A549 (cell line): ENCODE data around the gene BCL11B. TPM values are rescaled to one million over a fixed set of nuclear protein-coding genes. Genes with fewer than 3 reads are reported as not detected.

Experiments used
- ATAC-seq, 2 experiments: fragments of 200-7000 bp in 1 of 2; fragments of >200 bp in 1 of 2; cut with Nextera tagmentation in 1 of 2; cut with Tn5 transposase in 1 of 2; 3 replicates each; pipeline versions ENCODE4 v1.8.0 to v1.9.1; 2018 to 2020; ENCODE audit warnings: mild to moderate bottlenecking in 1 of 2, moderate library complexity in 1 of 2
- CTCF ChIA-PET: fragments of 300-600 bp; sonication (Branson Sonifier 250); formaldehyde crosslinking; extraction: SDS; loops from one replicate; lab custom pipeline; 2021; ENCODE audit warnings: antibody characterized with exemption, inconsistent platforms; lab: Yijun Ruan, JAX
- POLR2A ChIA-PET: fragments of 350-600 bp; formaldehyde crosslinking; extraction: SDS; loops from one replicate; lab custom pipeline; 2021; ENCODE audit warnings: antibody characterized with exemption, inconsistent platforms; lab: Yijun Ruan, JAX
- DNase-seq, 2 experiments: peaks; one replicate each; pipeline versions ENCODE4 v3.0.0 to v3.0.0-alpha.2; 2011 to 2016; ENCODE audit warnings: low read depth in 1 of 2, low spot score in 1 of 2
- FAIRE-seq: peaks from 2 replicates; lab custom pipeline; 2011; peaks lifted over from hg19 to GRCh38; lab: Jason Lieb, UNC
- H3K27ac ChIP-seq, 2 experiments: fragments of >200 bp; sonication (Bioruptor Twin); formaldehyde crosslinking; 3 replicates each; pipeline ENCODE4 v1.5.1; 2016 to 2017
- H3K4me1 ChIP-seq: fragments of >200 bp; sonication (Bioruptor Twin); formaldehyde crosslinking; 3 replicates; pipeline ENCODE4 v1.6.1; 2016
- H3K4me2 ChIP-seq: fragments of >200 bp; sonication (Bioruptor Twin); formaldehyde crosslinking; 3 replicates; pipeline ENCODE4 v1.6.1; 2016
- H3K4me3 ChIP-seq: fragments of >200 bp; sonication (Bioruptor Twin); formaldehyde crosslinking; 3 replicates; pipeline ENCODE4 v1.5.1; 2016
- H3K9me3 ChIP-seq: fragments of >200 bp; sonication (Bioruptor Twin); formaldehyde crosslinking; 3 replicates; pipeline ENCODE4 v1.6.1; 2016
- CEBPB ChIP-seq, 2 experiments: fragments of >200 bp in 1 of 2; sonication (Bioruptor Twin) in 1 of 2; formaldehyde crosslinking in 1 of 2; IDR thresholded peaks; 2 replicates each; pipeline ENCODE4 v1.6.1; 2012 to 2016
- ESRRA ChIP-seq: fragments of 150-350 bp; IDR thresholded peaks from 2 replicates; pipeline ENCODE4 v1.6.1; 2014; ENCODE audit warnings: mild to moderate bottlenecking, low read length, borderline replicate concordance
- FOXS1 ChIP-seq: fragments of 250-450 bp; sonication (Bioruptor Pico); IDR thresholded peaks from 2 replicates; pipeline ENCODE4 v1.5.0; 2020; ENCODE audit warnings: mild to moderate bottlenecking, moderate library complexity
- GATA3 ChIP-seq: IDR thresholded peaks from 2 replicates; pipeline ENCODE4 v1.6.1; 2012; ENCODE audit warnings: borderline replicate concordance
- HDAC2 ChIP-seq: fragments of 200-600 bp; sonication (generic); IDR thresholded peaks from 2 replicates; pipeline ENCODE4 v1.6.1; 2016
- HOXB13 ChIP-seq: fragments of 250-450 bp; sonication (Bioruptor Pico); IDR thresholded peaks from 2 replicates; pipeline ENCODE4 v1.5.0; 2020; ENCODE audit warnings: low read depth, mild to moderate bottlenecking, moderate library complexity
- JUN ChIP-seq, 2 experiments: fragments of >200 bp; sonication (Bioruptor Twin); formaldehyde crosslinking; IDR thresholded peaks; 2 replicates in 1 of 2; 3 replicates in 1 of 2; pipeline ENCODE4 v1.6.1; 2016 to 2017
- KDM1A ChIP-seq: fragments of 200-600 bp; sonication (generic); IDR thresholded peaks from 2 replicates; pipeline ENCODE4 v1.6.1; 2016; ENCODE audit warnings: low read depth, mild to moderate bottlenecking
- MAFK ChIP-seq: fragments of 450-650 bp; IDR thresholded peaks from 2 replicates; pipeline ENCODE4 v1.6.1; 2014; ENCODE audit not compliant: partially characterized antibody
- POLR2A ChIP-seq: IDR thresholded peaks from 2 replicates; pipeline ENCODE4 v1.6.1; 2012; ENCODE audit warnings: mild to moderate bottlenecking, low read length
- RAD21 ChIP-seq, 2 experiments: fragments of >200 bp in 1 of 2; sonication (Bioruptor Twin) in 1 of 2; formaldehyde crosslinking in 1 of 2; IDR thresholded peaks in 1 of 2; conservative IDR thresholded peaks in 1 of 2; 2 replicates in 1 of 2; 3 replicates in 1 of 2; pipeline ENCODE4 v1.6.1; 2012 to 2018; ENCODE audit warnings: inconsistent platforms in 1 of 2
- SMC3 ChIP-seq: fragments of >200 bp; sonication (Bioruptor Twin); formaldehyde crosslinking; IDR thresholded peaks from 3 replicates; pipeline ENCODE4 v1.6.1; 2018; ENCODE audit warnings: inconsistent platforms
- TFCP2L1 ChIP-seq: fragments of 250-450 bp; sonication (Bioruptor Pico); IDR thresholded peaks from 2 replicates; pipeline ENCODE4 v1.5.0; 2021; ENCODE audit warnings: mild to moderate bottlenecking
- ZFP36 ChIP-seq: fragments of 450-650 bp; IDR thresholded peaks from 2 replicates; pipeline ENCODE4 v1.6.1; 2014; ENCODE audit warnings: borderline replicate concordance; ENCODE audit not compliant: partially characterized antibody
- ZSCAN20 ChIP-seq: fragments of 250-450 bp; sonication (Bioruptor Pico); IDR thresholded peaks from 2 replicates; pipeline ENCODE4 v1.8.0; 2022; ENCODE audit warnings: mild to moderate bottlenecking, moderate library complexity
- WGBS: methylation state at CpG from one replicate; pipeline ENCODE4 v1.1.6; 2017; ENCODE audit errors: missing lambda C conversion rate; 5-methylcytosine and 5-hydroxymethylcytosine counted together
- polyA plus RNA-seq, 4 experiments: library from polyadenylated mRNA; depleted of rRNA in 3 of 4; stranded (reverse); fragments of >200 nt; fragmentation: RNase III in 1 of 4; extraction: RNeasy Plus Mini Kit Qiagen cat#74134 plus additional on column Dnase treatment in 1 of 4; gene quantifications; 2 replicates in 3 of 4; 3 replicates in 1 of 4; pipeline ENCODE4 v1.2.3, GENCODE V29; 2011 to 2017
- TF ChIP-seq, protein P1 (sequence below): IDR thresholded peaks from 2 replicates; pipeline ENCODE4 v1.6.1; 2012
- TF ChIP-seq, protein P2 (sequence below): IDR thresholded peaks from 2 replicates; pipeline ENCODE4 v1.6.1; 2012; ENCODE audit warnings: low read depth, borderline replicate concordance
- TF ChIP-seq, protein P3 (sequence below): IDR thresholded peaks from 2 replicates; pipeline ENCODE4 v1.6.1; 2012
- TF ChIP-seq, protein P4 (sequence below): fragments of >200 bp; sonication (Bioruptor Twin); formaldehyde crosslinking; IDR thresholded peaks from 3 replicates; pipeline ENCODE4 v1.5.1; 2016
- TF ChIP-seq, protein P5 (sequence below): fragments of 200-600 bp; sonication (generic); IDR thresholded peaks from 2 replicates; pipeline ENCODE4 v1.6.1; 2016; ENCODE audit warnings: antibody characterized with exemption, mild to moderate bottlenecking, moderate library complexity

Gene BCL11B
- polyA plus RNA-seq, 2 of the 4 experiments (the other 2 are of a cell fraction): 0.43 to 0.49 TPM

DNA sequence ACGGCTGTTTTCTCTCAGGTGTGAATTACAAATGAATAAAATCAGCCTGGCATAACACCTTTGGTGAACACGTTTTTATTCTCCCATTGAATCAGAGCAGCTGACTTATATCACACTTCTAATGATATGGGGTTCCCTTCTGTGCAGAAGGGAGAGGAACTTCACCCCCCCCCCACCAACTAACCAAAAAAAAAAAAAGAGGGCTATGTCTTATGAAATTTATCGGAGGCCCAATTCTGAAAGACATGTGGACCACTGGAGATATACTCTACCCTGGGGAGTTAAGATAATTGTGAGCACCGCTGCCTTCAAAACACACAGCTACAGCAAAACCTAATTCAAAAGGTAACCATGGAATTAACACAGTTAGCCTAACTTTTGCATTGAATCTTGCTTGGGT lies 4.6 kb downstream of the BCL11B start:
- TF ChIP-seq ESRRA (no peak), JUN (IDR thresholded peaks at IDR 0.05) (no peak), ZSCAN20 (CRISPR knock-in tag) (no peak)
- TF ChIP-seq, protein P1, sequence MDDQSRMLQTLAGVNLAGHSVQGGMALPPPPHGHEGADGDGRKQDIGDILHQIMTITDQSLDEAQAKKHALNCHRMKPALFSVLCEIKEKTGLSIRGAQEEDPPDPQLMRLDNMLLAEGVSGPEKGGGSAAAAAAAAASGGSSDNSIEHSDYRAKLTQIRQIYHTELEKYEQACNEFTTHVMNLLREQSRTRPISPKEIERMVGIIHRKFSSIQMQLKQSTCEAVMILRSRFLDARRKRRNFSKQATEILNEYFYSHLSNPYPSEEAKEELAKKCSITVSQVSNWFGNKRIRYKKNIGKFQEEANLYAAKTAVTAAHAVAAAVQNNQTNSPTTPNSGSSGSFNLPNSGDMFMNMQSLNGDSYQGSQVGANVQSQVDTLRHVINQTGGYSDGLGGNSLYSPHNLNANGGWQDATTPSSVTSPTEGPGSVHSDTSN: no peak
- H3K4me2 ChIP-seq: no peak overlapping the region
- H3K27ac ChIP-seq: no peak overlapping the region
- FAIRE-seq (no peak), DNase-seq (no peak), ATAC-seq (no peak)
- no peaks in the 10 kb centered on the region for H3K9me3 ChIP-seq
- ChIA-PET POLR2A (no interaction called here), CTCF (interaction anchor here (0.7 to 3.1 kb wide), 18 partner anchors 9 to 1633 kb away, joined by 3 to 28 read pairs (median 5); no protein-coding TSS in a partner anchor)
- 43% methylated on average over 4 of the region's 4 CpGs for WGBS
- peaks cover 4% of the 10 kb centered on the region for H3K4me1 ChIP-seq
- H3K4me3 ChIP-seq: no peak overlapping the region

DNA sequence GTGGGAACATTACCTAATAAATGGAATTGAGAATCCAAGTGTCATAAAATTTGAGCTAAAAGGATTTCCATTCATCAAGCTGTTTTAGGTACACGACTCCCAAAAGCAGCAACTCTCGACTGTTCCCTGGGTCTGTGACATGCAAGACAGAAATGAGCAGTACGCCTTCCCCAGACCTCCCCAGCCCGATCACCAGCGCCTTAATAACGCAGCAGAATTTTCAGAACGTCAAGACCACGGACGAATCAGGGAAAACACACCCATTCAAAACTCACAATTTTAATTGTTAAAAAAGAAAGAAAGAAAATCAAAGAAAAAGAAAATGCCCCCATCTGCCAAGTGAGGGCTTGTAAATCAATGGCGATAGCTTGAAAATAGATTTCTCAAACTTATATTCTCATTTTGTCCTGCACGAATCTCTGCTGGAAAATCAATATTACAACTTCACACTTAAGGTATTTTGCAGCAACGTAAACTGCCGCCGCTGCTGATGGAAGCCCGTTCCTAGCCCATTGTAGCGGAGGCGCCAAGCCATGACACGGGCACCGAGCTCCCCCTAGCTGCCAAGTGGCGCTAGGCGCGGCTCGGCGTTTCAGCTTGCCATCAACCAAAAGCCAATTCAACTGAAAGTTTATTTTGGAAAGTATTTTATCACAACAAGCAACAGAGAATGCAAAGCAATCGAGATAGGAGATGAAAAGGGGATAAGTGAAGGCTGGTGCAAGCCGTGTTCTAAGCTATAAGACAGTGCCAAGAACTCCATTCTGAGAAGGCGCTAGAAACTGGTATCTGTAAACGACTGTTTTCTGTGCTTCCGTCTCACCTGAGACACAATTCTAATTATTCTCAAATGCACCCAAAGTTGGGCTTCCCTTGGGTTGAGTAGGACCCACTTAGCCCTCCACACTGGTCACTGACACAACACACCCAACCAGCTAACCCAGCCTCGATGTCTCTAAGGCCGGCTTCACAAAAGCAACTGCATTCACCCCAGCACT lies 5.5 kb downstream of the BCL11B start:
- CTCF ChIA-PET: interaction anchor here (0.5 to 3.1 kb wide), 37 partner anchors 8 to 1632 kb away, joined by 3 to 28 read pairs (median 4); no protein-coding TSS in a partner anchor
- WGBS: 24% methylated on average over 31 of the region's 31 CpGs
- H3K4me3 ChIP-seq: peak overlapping the region; percentile 26; the same call in 2 of the 3 replicates
- DNase-seq: peak; percentile 65 to 71
- POLR2A ChIA-PET: no interaction called here
- 0 out of 3 replicates have a peak, but pooled peaks cover 3% of the 10 kb centered on the region for H3K4me1 ChIP-seq
- TF ChIP-seq ZFP36: no peak
- peak; percentile 93 for TF ChIP-seq SMC3
- TF ChIP-seq MAFK: no peak
- TF ChIP-seq KDM1A: no peak
- TF ChIP-seq TFCP2L1 (CRISPR knock-in tag): no peak
- no peak for TF ChIP-seq HDAC2
- TF ChIP-seq GATA3: no peak
- TF ChIP-seq FOXS1 (CRISPR knock-in tag): no peak
- TF ChIP-seq, protein P2, sequence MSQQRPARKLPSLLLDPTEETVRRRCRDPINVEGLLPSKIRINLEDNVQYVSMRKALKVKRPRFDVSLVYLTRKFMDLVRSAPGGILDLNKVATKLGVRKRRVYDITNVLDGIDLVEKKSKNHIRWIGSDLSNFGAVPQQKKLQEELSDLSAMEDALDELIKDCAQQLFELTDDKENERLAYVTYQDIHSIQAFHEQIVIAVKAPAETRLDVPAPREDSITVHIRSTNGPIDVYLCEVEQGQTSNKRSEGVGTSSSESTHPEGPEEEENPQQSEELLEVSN: no peak
- TF ChIP-seq, protein P3, sequence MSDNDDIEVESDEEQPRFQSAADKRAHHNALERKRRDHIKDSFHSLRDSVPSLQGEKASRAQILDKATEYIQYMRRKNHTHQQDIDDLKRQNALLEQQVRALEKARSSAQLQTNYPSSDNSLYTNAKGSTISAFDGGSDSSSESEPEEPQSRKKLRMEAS: peak; percentile 19; the same call in 1 of the 2 replicates
- TF ChIP-seq HOXB13 (CRISPR knock-in tag): no peak
- TF ChIP-seq POLR2A: no peak
- peak; percentile 98 for TF ChIP-seq RAD21 (conservative IDR thresholded peaks at IDR 0.05 in 1 of 2, IDR thresholded peaks at IDR 0.05 in 1 of 2)
- TF ChIP-seq, protein P4, sequence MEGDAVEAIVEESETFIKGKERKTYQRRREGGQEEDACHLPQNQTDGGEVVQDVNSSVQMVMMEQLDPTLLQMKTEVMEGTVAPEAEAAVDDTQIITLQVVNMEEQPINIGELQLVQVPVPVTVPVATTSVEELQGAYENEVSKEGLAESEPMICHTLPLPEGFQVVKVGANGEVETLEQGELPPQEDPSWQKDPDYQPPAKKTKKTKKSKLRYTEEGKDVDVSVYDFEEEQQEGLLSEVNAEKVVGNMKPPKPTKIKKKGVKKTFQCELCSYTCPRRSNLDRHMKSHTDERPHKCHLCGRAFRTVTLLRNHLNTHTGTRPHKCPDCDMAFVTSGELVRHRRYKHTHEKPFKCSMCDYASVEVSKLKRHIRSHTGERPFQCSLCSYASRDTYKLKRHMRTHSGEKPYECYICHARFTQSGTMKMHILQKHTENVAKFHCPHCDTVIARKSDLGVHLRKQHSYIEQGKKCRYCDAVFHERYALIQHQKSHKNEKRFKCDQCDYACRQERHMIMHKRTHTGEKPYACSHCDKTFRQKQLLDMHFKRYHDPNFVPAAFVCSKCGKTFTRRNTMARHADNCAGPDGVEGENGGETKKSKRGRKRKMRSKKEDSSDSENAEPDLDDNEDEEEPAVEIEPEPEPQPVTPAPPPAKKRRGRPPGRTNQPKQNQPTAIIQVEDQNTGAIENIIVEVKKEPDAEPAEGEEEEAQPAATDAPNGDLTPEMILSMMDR: peak; percentile 93
- TF ChIP-seq, protein P5, sequence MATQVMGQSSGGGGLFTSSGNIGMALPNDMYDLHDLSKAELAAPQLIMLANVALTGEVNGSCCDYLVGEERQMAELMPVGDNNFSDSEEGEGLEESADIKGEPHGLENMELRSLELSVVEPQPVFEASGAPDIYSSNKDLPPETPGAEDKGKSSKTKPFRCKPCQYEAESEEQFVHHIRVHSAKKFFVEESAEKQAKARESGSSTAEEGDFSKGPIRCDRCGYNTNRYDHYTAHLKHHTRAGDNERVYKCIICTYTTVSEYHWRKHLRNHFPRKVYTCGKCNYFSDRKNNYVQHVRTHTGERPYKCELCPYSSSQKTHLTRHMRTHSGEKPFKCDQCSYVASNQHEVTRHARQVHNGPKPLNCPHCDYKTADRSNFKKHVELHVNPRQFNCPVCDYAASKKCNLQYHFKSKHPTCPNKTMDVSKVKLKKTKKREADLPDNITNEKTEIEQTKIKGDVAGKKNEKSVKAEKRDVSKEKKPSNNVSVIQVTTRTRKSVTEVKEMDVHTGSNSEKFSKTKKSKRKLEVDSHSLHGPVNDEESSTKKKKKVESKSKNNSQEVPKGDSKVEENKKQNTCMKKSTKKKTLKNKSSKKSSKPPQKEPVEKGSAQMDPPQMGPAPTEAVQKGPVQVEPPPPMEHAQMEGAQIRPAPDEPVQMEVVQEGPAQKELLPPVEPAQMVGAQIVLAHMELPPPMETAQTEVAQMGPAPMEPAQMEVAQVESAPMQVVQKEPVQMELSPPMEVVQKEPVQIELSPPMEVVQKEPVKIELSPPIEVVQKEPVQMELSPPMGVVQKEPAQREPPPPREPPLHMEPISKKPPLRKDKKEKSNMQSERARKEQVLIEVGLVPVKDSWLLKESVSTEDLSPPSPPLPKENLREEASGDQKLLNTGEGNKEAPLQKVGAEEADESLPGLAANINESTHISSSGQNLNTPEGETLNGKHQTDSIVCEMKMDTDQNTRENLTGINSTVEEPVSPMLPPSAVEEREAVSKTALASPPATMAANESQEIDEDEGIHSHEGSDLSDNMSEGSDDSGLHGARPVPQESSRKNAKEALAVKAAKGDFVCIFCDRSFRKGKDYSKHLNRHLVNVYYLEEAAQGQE: no peak
- TF ChIP-seq CEBPB (IDR thresholded peaks at IDR 0.05): no peak
- FAIRE-seq: peak; percentile 59
- peak overlapping the region; percentile 74 for H3K4me2 ChIP-seq
- peak overlapping the region in 1 of 2 experiments; percentile 49; a peak in 1 of 6 replicates for H3K27ac ChIP-seq
- ATAC-seq: peak; percentile 71 to 88; a peak in 5 of 6 replicates
- H3K9me3 ChIP-seq: no peaks in the 10 kb centered on the region
